HG03159 (cell line): ENCODE results near the gene CDK7.
A peak's percentile ranks its signal among the peaks of the same experiment; 100 is the strongest.
"Not testable (repeated sequence)": the region's sequence is repeated elsewhere in the genome, so short reads cannot be mapped to it uniquely, and the experiment has no call there.

Experiments used
- ATAC-seq: cut with Tn5 transposase; IDR thresholded peaks from one replicate; pipeline ENCODE4 v1.9.1; 2021; ENCODE audit warnings: mild to moderate bottlenecking, moderate library complexity; ENCODE audit not compliant: unreplicated experiment

CDK7 gene

GRCh38 chr5:69234457-69235268 lies at the start of gene CDK7:
Gene CDK7, plus strand, starts transcription at chr5:69234886. Its CDS starts 90 bp downstream, at chr5:69234976.
- peak; percentile 100 for ATAC-seq

- no peak for ATAC-seq
Measured at GRCh38 chr5:69187342-69187741, 47.3 kb upstream of the CDK7 start.

GRCh38 chr5:69188811-69189161 lies 45.9 kb upstream of the CDK7 start:
- peak; percentile 9 for ATAC-seq

- peak; percentile 91 for ATAC-seq
Measured at GRCh38 chr5:69189162-69190086, 45.3 kb upstream of the CDK7 start, which contains the start of gene CENPH. Gene CENPH, plus strand, starts transcription at chr5:69189583. Its CDS starts 52 bp downstream, at chr5:69189635.

- ATAC-seq, result no peak
Measured at GRCh38 chr5:69202497-69202896, 32.2 kb upstream of the CDK7 start.

- ATAC-seq, result no peak
Measured at GRCh38 chr5:69206528-69207190, 28.0 kb upstream of the CDK7 start.

- no peak for ATAC-seq
Measured at GRCh38 chr5:69209602-69210001, 25.1 kb upstream of the CDK7 start.

GRCh38 chr5:69211200-69211599 lies 23.5 kb upstream of the CDK7 start:
- ATAC-seq, result no peak

GRCh38 chr5:69212022-69212421 lies 22.7 kb upstream of the CDK7 start:
- no peak for ATAC-seq

GRCh38 chr5:69213513-69214215 lies 21.0 kb upstream of the CDK7 start:
- no peak for ATAC-seq

GRCh38 chr5:69217151-69217511 lies 17.6 kb upstream of the CDK7 start:
- no peak for ATAC-seq

- ATAC-seq, result peak; percentile 94
Measured at GRCh38 chr5:69217548-69218526, 16.8 kb upstream of the CDK7 start.

- ATAC-seq, result no peak
Measured at GRCh38 chr5:69219939-69220338, 14.7 kb upstream of the CDK7 start.

- not testable (repeated sequence) for ATAC-seq
Measured at GRCh38 chr5:69220371-69220770, 14.3 kb upstream of the CDK7 start.

GRCh38 chr5:69220833-69221232 lies 13.9 kb upstream of the CDK7 start:
- ATAC-seq, result not testable (repeated sequence)

- no peak for ATAC-seq
Measured at GRCh38 chr5:69224520-69224919, 10.2 kb upstream of the CDK7 start.

GRCh38 chr5:69225860-69226259 lies 8.8 kb upstream of the CDK7 start:
- no peak for ATAC-seq

GRCh38 chr5:69230181-69230580 lies 4.5 kb upstream of the CDK7 start:
- no peak for ATAC-seq

GRCh38 chr5:69231281-69231680 lies 3.4 kb upstream of the CDK7 start:
- ATAC-seq, result no peak
